ENCODE measurements around the gene PON2.

DNA sequence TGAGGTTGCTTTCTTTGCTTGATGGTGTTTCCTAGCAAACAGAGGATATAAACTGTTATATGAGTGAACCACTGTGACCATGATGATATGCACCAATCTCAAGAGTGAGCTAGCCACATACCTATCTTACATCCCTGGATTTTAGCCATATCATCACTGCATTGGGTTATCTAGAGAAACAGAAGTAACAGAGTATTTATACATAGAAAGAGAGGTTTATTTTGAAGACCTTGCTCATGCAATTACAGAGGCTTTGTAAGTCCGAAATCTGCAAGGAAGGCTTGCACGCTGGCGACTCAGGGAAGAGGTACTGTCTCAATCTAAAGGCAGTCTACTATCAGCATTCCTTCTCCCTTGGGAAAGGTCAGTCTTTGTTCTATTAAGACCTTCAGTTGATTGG, 11.8 kb upstream of the PON2 start:
- TF ChIP-seq TARDBP (IDR thresholded peaks at IDR 0.05) (no peak), FOXM1 (IDR thresholded peaks at IDR 0.05; ENCODE audit: borderline replicate concordance) (no peak), HDGF (IDR thresholded peaks at IDR 0.05; ENCODE audit: borderline replicate concordance) (no peak), FOXK2 (IDR thresholded peaks at IDR 0.05) (no peak), SP1 (IDR thresholded peaks at IDR 0.05) (no peak), NFRKB (IDR thresholded peaks at IDR 0.05) (no peak), SUZ12 (IDR thresholded peaks at IDR 0.05) (no peak), ARNT (IDR thresholded peaks at IDR 0.05) (no peak), ELF4 (IDR thresholded peaks at IDR 0.05) (no peak), BHLHE40 (IDR thresholded peaks at IDR 0.05; ENCODE audit: borderline replicate concordance) (no peak), LEF1 (IDR thresholded peaks at IDR 0.05; ENCODE audit: borderline replicate concordance) (no peak), CTBP1 (IDR thresholded peaks at IDR 0.05; ENCODE audit: borderline replicate concordance) (no peak), ZNF384 (IDR thresholded peaks at IDR 0.05) (no peak)
- TF ChIP-seq, protein P1, sequence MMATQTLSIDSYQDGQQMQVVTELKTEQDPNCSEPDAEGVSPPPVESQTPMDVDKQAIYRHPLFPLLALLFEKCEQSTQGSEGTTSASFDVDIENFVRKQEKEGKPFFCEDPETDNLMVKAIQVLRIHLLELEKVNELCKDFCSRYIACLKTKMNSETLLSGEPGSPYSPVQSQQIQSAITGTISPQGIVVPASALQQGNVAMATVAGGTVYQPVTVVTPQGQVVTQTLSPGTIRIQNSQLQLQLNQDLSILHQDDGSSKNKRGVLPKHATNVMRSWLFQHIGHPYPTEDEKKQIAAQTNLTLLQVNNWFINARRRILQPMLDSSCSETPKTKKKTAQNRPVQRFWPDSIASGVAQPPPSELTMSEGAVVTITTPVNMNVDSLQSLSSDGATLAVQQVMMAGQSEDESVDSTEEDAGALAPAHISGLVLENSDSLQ (IDR thresholded peaks at IDR 0.05): no peak

Data from HEK293T (cell line).